GM12865 (cell line): Measurements from ENCODE around the gene ZNF428.

Experiments
- DNase-seq: peaks from one replicate; pipeline ENCODE4 v3.0.0; 2010; ENCODE audit warnings: low read depth
- H3K4me3 ChIP-seq: 2 replicates; pipeline ENCODE4 v1.5.1; 2011; ENCODE audit warnings: mild to moderate bottlenecking, low read depth, low read length, control low read depth
- TF ChIP-seq, protein P1 (sequence below): IDR thresholded peaks from 2 replicates; pipeline ENCODE4 v1.5.1; 2011; ENCODE audit warnings: low read length, control low read depth, low read depth, inconsistent platforms; ENCODE audit not compliant: insufficient read depth; ENCODE audit errors: missing control alignments

Gene ZNF428

DNA sequence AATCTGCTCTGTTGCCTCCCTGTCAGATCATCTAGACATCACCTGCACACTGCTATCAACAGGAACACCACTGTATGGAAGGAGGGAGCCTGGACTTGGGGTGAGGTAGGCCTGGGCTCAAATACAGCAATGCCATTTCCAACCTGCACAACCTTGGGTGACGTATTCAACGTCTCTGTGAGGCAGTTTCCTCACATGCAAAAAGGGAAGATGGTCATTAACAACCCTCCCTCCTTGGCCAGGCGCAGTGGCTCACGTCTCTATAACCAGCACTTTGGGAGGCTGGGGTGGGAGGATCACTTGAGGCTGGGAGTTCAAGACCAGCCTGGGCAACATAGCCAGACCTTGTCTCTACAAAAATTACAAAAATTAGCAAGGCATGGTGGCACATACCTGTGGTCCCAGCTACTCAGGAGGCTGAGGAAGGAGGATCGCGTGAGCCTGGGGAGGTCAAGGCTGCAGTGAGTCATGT is 57.2 kb downstream of the ZNF428 start:
- no peak overlapping the region for H3K4me3 ChIP-seq
- TF ChIP-seq, protein P1, sequence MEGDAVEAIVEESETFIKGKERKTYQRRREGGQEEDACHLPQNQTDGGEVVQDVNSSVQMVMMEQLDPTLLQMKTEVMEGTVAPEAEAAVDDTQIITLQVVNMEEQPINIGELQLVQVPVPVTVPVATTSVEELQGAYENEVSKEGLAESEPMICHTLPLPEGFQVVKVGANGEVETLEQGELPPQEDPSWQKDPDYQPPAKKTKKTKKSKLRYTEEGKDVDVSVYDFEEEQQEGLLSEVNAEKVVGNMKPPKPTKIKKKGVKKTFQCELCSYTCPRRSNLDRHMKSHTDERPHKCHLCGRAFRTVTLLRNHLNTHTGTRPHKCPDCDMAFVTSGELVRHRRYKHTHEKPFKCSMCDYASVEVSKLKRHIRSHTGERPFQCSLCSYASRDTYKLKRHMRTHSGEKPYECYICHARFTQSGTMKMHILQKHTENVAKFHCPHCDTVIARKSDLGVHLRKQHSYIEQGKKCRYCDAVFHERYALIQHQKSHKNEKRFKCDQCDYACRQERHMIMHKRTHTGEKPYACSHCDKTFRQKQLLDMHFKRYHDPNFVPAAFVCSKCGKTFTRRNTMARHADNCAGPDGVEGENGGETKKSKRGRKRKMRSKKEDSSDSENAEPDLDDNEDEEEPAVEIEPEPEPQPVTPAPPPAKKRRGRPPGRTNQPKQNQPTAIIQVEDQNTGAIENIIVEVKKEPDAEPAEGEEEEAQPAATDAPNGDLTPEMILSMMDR, result no peak
- DNase-seq, result no peak

DNA sequence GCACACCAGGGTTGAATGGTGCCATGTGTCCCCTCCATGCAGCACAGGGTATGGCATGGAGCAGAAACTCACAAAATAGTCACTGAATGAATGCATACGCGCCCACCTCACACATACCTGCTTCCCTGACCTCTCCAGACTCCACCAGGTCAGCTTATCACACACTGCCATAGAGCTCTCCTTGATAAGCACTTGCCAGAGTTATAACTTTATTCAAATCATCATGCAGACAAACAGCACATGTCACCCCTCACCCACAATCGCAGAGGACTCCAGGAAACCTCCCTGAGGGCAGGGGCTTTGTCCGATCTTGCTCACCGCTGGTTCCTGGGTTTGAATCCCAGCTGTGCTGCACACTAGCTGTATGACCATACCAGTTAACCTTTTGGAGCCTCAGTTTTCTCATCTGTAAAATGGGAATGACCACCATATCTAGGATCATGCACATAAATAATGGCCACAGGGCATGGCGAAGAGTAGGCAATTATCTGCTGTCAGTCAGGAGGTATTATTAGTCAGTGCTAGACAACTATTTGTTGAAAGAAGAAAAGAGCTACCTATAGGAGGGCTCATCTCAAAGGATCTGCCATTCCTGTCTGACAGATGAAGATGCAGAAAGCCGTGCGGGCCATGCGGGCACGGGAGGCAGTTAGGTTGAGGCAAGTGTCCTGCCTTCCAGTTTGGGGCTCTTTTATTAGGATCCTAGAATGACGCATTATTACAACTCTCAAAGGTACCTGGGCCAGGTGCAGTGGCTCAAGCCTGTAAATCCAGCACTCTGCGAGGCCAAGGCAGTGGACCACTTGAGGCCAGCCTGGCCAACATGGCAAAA is 58.1 kb downstream of the ZNF428 start:
- no peak for DNase-seq
- H3K4me3 ChIP-seq, result no peak overlapping the region
- TF ChIP-seq, protein P1, result no peak

DNA sequence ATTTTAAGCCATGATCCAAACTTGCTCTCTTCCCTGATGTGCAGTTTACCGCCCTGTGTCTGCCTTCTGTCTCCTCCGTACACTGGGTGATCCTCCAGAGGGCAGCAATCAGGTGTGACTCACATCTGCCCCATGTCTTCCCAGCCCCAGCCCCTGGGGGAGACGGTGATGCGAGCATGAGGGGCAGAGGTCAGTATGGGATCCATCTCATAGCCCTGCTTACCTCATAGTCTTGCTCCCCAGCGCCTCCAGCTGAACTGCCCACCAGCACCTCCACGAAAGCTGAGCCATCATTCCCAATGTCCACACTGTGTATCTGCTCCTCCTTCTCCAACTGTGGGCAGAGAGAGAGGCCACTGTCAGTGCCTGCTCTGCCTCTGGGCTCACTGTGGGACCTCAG is 58.7 kb downstream of the ZNF428 start:
- TF ChIP-seq, protein P1, result no peak
- H3K4me3 ChIP-seq, result no peak overlapping the region
- DNase-seq, result no peak
